Activated CD4-positive, alpha-beta T cell treated with anti-CD3 and anti-CD28 coated beads, Interleukin-2, amount 10 ng/mL, durations not matched to agents 24 days and 14 days (primary cell): ENCODE results near the gene RASGRF1. TPM values are rescaled to one million over a fixed set of nuclear protein-coding genes. Genes with fewer than 3 reads are reported as not detected.

ENCODE experiments used
- DNase-seq: peaks from one replicate; pipeline ENCODE4 v3.0.0; 2022
- H3K27ac Mint-ChIP-seq: one replicate; pipeline ENCODE4 v1.8.0; 2022; ENCODE audit warnings: mild to moderate bottlenecking, mixed read lengths
- H3K27me3 Mint-ChIP-seq: one replicate; pipeline ENCODE4 v1.8.0; 2022; ENCODE audit warnings: mixed read lengths
- H3K36me3 Mint-ChIP-seq: one replicate; pipeline ENCODE4 v1.8.0; 2022; ENCODE audit warnings: low read depth, mild to moderate bottlenecking, mixed read lengths
- H3K4me1 Mint-ChIP-seq: one replicate; pipeline ENCODE4 v1.8.0; 2021; ENCODE audit warnings: mixed read lengths
- H3K4me3 Mint-ChIP-seq: one replicate; pipeline ENCODE4 v1.8.0; 2022; ENCODE audit warnings: mild to moderate bottlenecking, moderate library complexity, mixed read lengths
- H3K9me3 Mint-ChIP-seq: one replicate; pipeline ENCODE4 v1.8.0; 2021; ENCODE audit warnings: mixed read lengths
- intact Hi-C: fragments of 100-400 bp; cut with micrococcal nuclease; formaldehyde crosslinking; loops from one replicate; pipeline ENCODE4 v1.15.1; 2023
- total RNA-seq: library from RNA; stranded (reverse); gene quantifications from 2 replicates; pipeline ENCODE4 v1.2.3, GENCODE V29; 2022

Gene RASGRF1
- total RNA-seq, 1 donor from 2014 or later = not detected

GRCh38 chr15:79089890-79090486, 592 bp downstream of the RASGRF1 start:
- peaks cover 55% of the 10 kb centered on the region for H3K27me3 Mint-ChIP-seq

GRCh38 chr15:79089331-79089889, 1.2 kb downstream of the RASGRF1 start:
- peaks cover 3% of the 10 kb centered on the region for H3K36me3 Mint-ChIP-seq
- H3K4me3 Mint-ChIP-seq = no peak overlapping the region
- DNase-seq = no peak
- no peak overlapping the region for H3K27ac Mint-ChIP-seq
- H3K9me3 Mint-ChIP-seq = peaks cover 4% of the 10 kb centered on the region
- H3K27me3 Mint-ChIP-seq = peaks cover 56% of the 10 kb centered on the region
- intact Hi-C loops = no loop called here
- H3K4me1 Mint-ChIP-seq = peaks cover 8% of the 10 kb centered on the region

More at GRCh38 chr15:79089890-79090486, 592 bp downstream of the RASGRF1 start:
- DNase-seq = no peak
- Mint-ChIP-seq H3K9me3 (peaks cover 4% of the 10 kb centered on the region), H3K4me1 (peaks cover 8% of the 10 kb centered on the region), H3K4me3 (no peak overlapping the region), H3K27ac (no peak overlapping the region), H3K36me3 (peaks cover 3% of the 10 kb centered on the region)
- intact Hi-C loops = no loop called here

GRCh38 chr15:79088426-79089205, 2.0 kb downstream of the RASGRF1 start:
- Mint-ChIP-seq H3K9me3 (peaks cover 4% of the 10 kb centered on the region), H3K27me3 (peaks cover 53% of the 10 kb centered on the region), H3K4me1 (peaks cover 8% of the 10 kb centered on the region), H3K27ac (no peak overlapping the region), H3K36me3 (peaks cover 3% of the 10 kb centered on the region), H3K4me3 (no peak overlapping the region)
- no peak for DNase-seq
- intact Hi-C loops = no loop called here

GRCh38 chr15:79086814-79087213, 3.8 kb downstream of the RASGRF1 start:
- H3K9me3 Mint-ChIP-seq = no peaks in the 10 kb centered on the region
- H3K27ac Mint-ChIP-seq = no peak overlapping the region
- intact Hi-C loops = no loop called here
- no peaks in the 10 kb centered on the region for H3K36me3 Mint-ChIP-seq
- H3K27me3 Mint-ChIP-seq = peaks cover 38% of the 10 kb centered on the region
- H3K4me3 Mint-ChIP-seq = no peak overlapping the region
- DNase-seq = no peak
- H3K4me1 Mint-ChIP-seq = peaks cover 5% of the 10 kb centered on the region

GRCh38 chr15:79084308-79084968, 6.1 kb downstream of the RASGRF1 start:
- Mint-ChIP-seq H3K27me3 (peaks cover 26% of the 10 kb centered on the region), H3K4me3 (no peak overlapping the region)
- intact Hi-C loops = no loop called here

GRCh38 chr15:79083154-79083553, 7.4 kb downstream of the RASGRF1 start:
- H3K27ac Mint-ChIP-seq = no peak overlapping the region
- no peaks in the 10 kb centered on the region for H3K36me3 Mint-ChIP-seq
- H3K27me3 Mint-ChIP-seq = peaks cover 15% of the 10 kb centered on the region
- intact Hi-C loops = no loop called here
- no peak overlapping the region for H3K4me3 Mint-ChIP-seq
- H3K9me3 Mint-ChIP-seq = no peaks in the 10 kb centered on the region
- H3K4me1 Mint-ChIP-seq = no peaks in the 10 kb centered on the region
- no peak for DNase-seq

More at GRCh38 chr15:79084308-79084968, 6.1 kb downstream of the RASGRF1 start:
- no peak overlapping the region for H3K27ac Mint-ChIP-seq
- no peaks in the 10 kb centered on the region for H3K36me3 Mint-ChIP-seq
- H3K4me1 Mint-ChIP-seq = no peaks in the 10 kb centered on the region
- H3K9me3 Mint-ChIP-seq = no peaks in the 10 kb centered on the region
- DNase-seq = no peak

- Mint-ChIP-seq H3K27me3 (peaks cover 11% of the 10 kb centered on the region), H3K36me3 (no peaks in the 10 kb centered on the region), H3K27ac (no peak overlapping the region), H3K9me3 (no peaks in the 10 kb centered on the region), H3K4me3 (no peak overlapping the region), H3K4me1 (no peaks in the 10 kb centered on the region)
- intact Hi-C loops = no loop called here
- DNase-seq = no peak
Observed at GRCh38 chr15:79082363-79083070, 8.1 kb downstream of the RASGRF1 start.

- no peak overlapping the region for H3K27ac Mint-ChIP-seq
- H3K9me3 Mint-ChIP-seq = no peaks in the 10 kb centered on the region
- no peaks in the 10 kb centered on the region for H3K36me3 Mint-ChIP-seq
Observed at GRCh38 chr15:79078763-79079410, 11.7 kb downstream of the RASGRF1 start.

GRCh38 chr15:79078003-79078402, 12.6 kb downstream of the RASGRF1 start:
- no peak for DNase-seq
- H3K36me3 Mint-ChIP-seq = no peaks in the 10 kb centered on the region
- no peaks in the 10 kb centered on the region for H3K4me1 Mint-ChIP-seq
- no peak overlapping the region for H3K27ac Mint-ChIP-seq
- H3K4me3 Mint-ChIP-seq = no peak overlapping the region
- intact Hi-C loops = no loop called here
- H3K9me3 Mint-ChIP-seq = no peaks in the 10 kb centered on the region
- H3K27me3 Mint-ChIP-seq = peaks cover 7% of the 10 kb centered on the region

More at GRCh38 chr15:79078763-79079410, 11.7 kb downstream of the RASGRF1 start:
- no peak overlapping the region for H3K4me3 Mint-ChIP-seq
- no peaks in the 10 kb centered on the region for H3K4me1 Mint-ChIP-seq
- H3K27me3 Mint-ChIP-seq = peaks cover 7% of the 10 kb centered on the region
- intact Hi-C loops = no loop called here
- no peak for DNase-seq

GRCh38 chr15:79076661-79077060, 13.9 kb downstream of the RASGRF1 start:
- no peaks in the 10 kb centered on the region for H3K9me3 Mint-ChIP-seq
- H3K4me1 Mint-ChIP-seq = no peaks in the 10 kb centered on the region
- no peaks in the 10 kb centered on the region for H3K36me3 Mint-ChIP-seq
- DNase-seq = no peak
- H3K27ac Mint-ChIP-seq = no peak overlapping the region
- intact Hi-C loops = no loop called here
- H3K27me3 Mint-ChIP-seq = peaks cover 4% of the 10 kb centered on the region
- H3K4me3 Mint-ChIP-seq = no peak overlapping the region

- peak overlapping the region; percentile 41 for H3K27ac Mint-ChIP-seq
- H3K27me3 Mint-ChIP-seq = peaks cover 4% of the 10 kb centered on the region
- intact Hi-C loops = no loop called here
- no peak for DNase-seq
- no peaks in the 10 kb centered on the region for H3K9me3 Mint-ChIP-seq
- H3K4me1 Mint-ChIP-seq = no peaks in the 10 kb centered on the region
- H3K4me3 Mint-ChIP-seq = no peak overlapping the region
- no peaks in the 10 kb centered on the region for H3K36me3 Mint-ChIP-seq
Observed at GRCh38 chr15:79075256-79075655, 15.3 kb downstream of the RASGRF1 start.

GRCh38 chr15:79073336-79073735, 17.2 kb downstream of the RASGRF1 start:
- Mint-ChIP-seq H3K27ac (no peak overlapping the region), H3K36me3 (no peaks in the 10 kb centered on the region), H3K27me3 (peaks cover 1% of the 10 kb centered on the region), H3K4me3 (no peak overlapping the region), H3K4me1 (no peaks in the 10 kb centered on the region), H3K9me3 (no peaks in the 10 kb centered on the region)
- intact Hi-C loops = no loop called here
- DNase-seq = no peak

- Mint-ChIP-seq H3K36me3 (no peaks in the 10 kb centered on the region), H3K27ac (no peak overlapping the region)
- no peak for DNase-seq
Observed at GRCh38 chr15:79071901-79072300, 18.7 kb downstream of the RASGRF1 start.

More at GRCh38 chr15:79071901-79072300, 18.7 kb downstream of the RASGRF1 start:
- intact Hi-C loops = no loop called here
- H3K4me3 Mint-ChIP-seq = no peak overlapping the region
- H3K9me3 Mint-ChIP-seq = no peaks in the 10 kb centered on the region
- H3K4me1 Mint-ChIP-seq = no peaks in the 10 kb centered on the region
- peaks cover 1% of the 10 kb centered on the region for H3K27me3 Mint-ChIP-seq
